GM12878 (cell line): ENCODE results near the gene SPATA25. TPM values are rescaled to one million over a fixed set of nuclear protein-coding genes. Genes with fewer than 3 reads are reported as not detected.

Source experiments
- CHD2 ChIP-seq: IDR thresholded peaks from 2 replicates; pipeline ENCODE4 v1.6.1; 2011; ENCODE audit warnings: low read depth, low read length, improper control_type of control experiment, borderline replicate concordance
- CHD4 ChIP-seq: fragments of 200-600 bp; sonication (generic); IDR thresholded peaks from 2 replicates; pipeline ENCODE4 v1.6.1; 2016; ENCODE audit warnings: mild to moderate bottlenecking
- EGR1 ChIP-seq, 2 experiments: IDR thresholded peaks; 1 replicate in 1 of 2; 2 replicates in 1 of 2; pipeline ENCODE4 v1.6.1; 2011 to 2012; ENCODE audit warnings: low read depth in 2 of 2, low read length in 2 of 2, borderline replicate concordance in 1 of 2, mild to moderate bottlenecking in 1 of 2, moderate library complexity in 1 of 2
- KAT2A ChIP-seq: conservative IDR thresholded peaks from 2 replicates; pipeline ENCODE4 v1.6.1; 2011; ENCODE audit warnings: low read depth, low read length; ENCODE audit not compliant: control insufficient read depth
- NRF1 ChIP-seq: conservative IDR thresholded peaks from 2 replicates; pipeline ENCODE4 v1.6.1; 2011; ENCODE audit warnings: mild to moderate bottlenecking, low read depth, low read length, improper control_type of control experiment
- SPI1 ChIP-seq: IDR thresholded peaks from 2 replicates; pipeline ENCODE4 v1.6.1; 2011; ENCODE audit warnings: low read depth, mild to moderate bottlenecking, low read length, moderate library complexity, borderline replicate concordance; ENCODE audit not compliant: insufficient read depth
- polyA plus RNA-seq, 11 experiments: library from polyadenylated mRNA; depleted of rRNA in 4 of 11; unstranded in 6 of 11; stranded (reverse) in 5 of 11; fragments of >200 nt; fragmentation: Nextera tagmentation in 4 of 11; fragmentation: Illumina TruSeq in 1 of 11; extraction: Ambion mirVana in 4 of 11; extraction: Trizol in 1 of 11; gene quantifications; 1 replicate in 1 of 11; 2 replicates in 10 of 11; pipeline versions ENCODE4 v1.2.1 to v1.2.3, GENCODE V29; 2011 to 2016; ENCODE audit warnings: inconsistent platforms in 2 of 11, missing spikeins in 2 of 11, low read depth in 1 of 11
- total RNA-seq, 4 experiments: library from RNA; depleted of rRNA in 3 of 4; stranded (reverse); fragments of >200 nt in 3 of 4; fragmentation: Illumina TruSeq in 1 of 4; extraction: Trizol in 1 of 4; gene quantifications; 2 replicates each; pipeline versions ENCODE4 v1.2.1 to v1.2.3, GENCODE V29; 2013 to 2021
- TF ChIP-seq, protein P1 (sequence below): fragments of 450-650 bp; IDR thresholded peaks from 2 replicates; pipeline ENCODE4 v1.6.1; 2017; ENCODE audit warnings: mild to moderate bottlenecking, moderate library complexity
- TF ChIP-seq, protein P2 (sequence below): fragments of 450-650 bp; IDR thresholded peaks from 2 replicates; pipeline ENCODE4 v1.6.1; 2018; ENCODE audit warnings: mild to moderate bottlenecking, low read depth, moderate library complexity; ENCODE audit not compliant: partially characterized antibody
- TF ChIP-seq, protein P3 (sequence below): fragments of 450-650 bp; IDR thresholded peaks from 2 replicates; pipeline ENCODE4 v1.6.1; 2016; ENCODE audit warnings: mild to moderate bottlenecking, moderate library complexity, borderline replicate concordance
- TF ChIP-seq, protein P4 (sequence below): IDR thresholded peaks from 2 replicates; pipeline ENCODE4 v1.6.1; 2012; ENCODE audit warnings: low read depth, low read length, improper control_type of control experiment
- TF ChIP-seq, protein P5 (sequence below): IDR thresholded peaks from 2 replicates; pipeline ENCODE4 v1.6.1; 2012; ENCODE audit warnings: low read depth, low read length, improper control_type of control experiment

SPATA25 gene
- total and polyA plus RNA-seq, 10 of the 15 experiments (the other 5 are each of a cell fraction or from before 2014, with no cell fraction given), result 0.28 to 2.9 (median 1.3) TPM; not detected in 3

DNA sequence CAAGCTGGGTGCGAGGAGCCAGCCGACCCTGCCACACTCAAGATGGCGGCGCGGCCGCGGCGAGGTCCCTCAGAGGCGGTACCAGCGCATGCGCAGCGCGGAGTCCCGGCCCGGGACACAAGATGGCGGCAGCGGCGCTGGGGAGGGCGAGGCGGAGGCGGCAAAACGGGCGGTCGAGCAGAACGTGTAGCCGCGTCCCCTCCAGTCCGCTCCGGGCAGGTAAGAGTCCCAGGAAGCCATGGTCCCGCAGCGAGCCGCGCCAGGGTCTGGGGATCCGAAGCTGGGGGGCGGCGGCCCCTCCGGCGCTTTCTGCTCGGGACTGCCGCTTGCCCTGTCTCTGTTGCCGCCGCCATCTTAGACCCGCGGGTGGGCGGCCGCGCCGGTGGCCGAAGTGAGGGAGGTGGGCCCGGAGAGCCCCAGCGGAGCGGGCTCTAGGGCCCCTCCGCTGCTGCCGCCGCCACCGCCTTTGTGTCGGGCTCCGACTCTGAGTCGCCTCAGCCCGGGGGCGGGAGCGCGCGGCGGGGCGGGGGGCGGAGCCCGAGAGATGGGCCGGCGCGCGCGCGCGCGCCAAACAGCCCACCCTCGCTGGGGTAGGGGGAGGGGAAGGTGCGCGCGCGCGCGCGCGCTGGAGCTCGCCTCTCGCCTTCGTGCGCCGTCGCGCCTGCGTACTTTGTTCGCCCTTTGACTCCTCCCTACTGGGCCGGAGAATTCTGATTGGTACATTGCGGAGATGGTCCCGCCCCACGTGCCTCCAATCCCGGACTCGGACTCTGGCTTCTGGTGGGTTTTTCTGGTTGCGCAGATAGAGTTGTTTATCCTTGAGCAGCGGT is 47.4 kb upstream of the SPATA25 start, which contains the start of gene PCIF1 (continued):
- TF ChIP-seq, protein P1, sequence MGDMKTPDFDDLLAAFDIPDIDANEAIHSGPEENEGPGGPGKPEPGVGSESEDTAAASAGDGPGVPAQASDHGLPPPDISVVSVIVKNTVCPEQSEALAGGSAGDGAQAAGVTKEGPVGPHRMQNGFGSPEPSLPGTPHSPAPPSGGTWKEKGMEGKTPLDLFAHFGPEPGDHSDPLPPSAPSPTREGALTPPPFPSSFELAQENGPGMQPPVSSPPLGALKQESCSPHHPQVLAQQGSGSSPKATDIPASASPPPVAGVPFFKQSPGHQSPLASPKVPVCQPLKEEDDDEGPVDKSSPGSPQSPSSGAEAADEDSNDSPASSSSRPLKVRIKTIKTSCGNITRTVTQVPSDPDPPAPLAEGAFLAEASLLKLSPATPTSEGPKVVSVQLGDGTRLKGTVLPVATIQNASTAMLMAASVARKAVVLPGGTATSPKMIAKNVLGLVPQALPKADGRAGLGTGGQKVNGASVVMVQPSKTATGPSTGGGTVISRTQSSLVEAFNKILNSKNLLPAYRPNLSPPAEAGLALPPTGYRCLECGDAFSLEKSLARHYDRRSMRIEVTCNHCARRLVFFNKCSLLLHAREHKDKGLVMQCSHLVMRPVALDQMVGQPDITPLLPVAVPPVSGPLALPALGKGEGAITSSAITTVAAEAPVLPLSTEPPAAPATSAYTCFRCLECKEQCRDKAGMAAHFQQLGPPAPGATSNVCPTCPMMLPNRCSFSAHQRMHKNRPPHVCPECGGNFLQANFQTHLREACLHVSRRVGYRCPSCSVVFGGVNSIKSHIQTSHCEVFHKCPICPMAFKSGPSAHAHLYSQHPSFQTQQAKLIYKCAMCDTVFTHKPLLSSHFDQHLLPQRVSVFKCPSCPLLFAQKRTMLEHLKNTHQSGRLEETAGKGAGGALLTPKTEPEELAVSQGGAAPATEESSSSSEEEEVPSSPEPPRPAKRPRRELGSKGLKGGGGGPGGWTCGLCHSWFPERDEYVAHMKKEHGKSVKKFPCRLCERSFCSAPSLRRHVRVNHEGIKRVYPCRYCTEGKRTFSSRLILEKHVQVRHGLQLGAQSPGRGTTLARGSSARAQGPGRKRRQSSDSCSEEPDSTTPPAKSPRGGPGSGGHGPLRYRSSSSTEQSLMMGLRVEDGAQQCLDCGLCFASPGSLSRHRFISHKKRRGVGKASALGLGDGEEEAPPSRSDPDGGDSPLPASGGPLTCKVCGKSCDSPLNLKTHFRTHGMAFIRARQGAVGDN, result peak; percentile 81
- TF ChIP-seq, protein P2, sequence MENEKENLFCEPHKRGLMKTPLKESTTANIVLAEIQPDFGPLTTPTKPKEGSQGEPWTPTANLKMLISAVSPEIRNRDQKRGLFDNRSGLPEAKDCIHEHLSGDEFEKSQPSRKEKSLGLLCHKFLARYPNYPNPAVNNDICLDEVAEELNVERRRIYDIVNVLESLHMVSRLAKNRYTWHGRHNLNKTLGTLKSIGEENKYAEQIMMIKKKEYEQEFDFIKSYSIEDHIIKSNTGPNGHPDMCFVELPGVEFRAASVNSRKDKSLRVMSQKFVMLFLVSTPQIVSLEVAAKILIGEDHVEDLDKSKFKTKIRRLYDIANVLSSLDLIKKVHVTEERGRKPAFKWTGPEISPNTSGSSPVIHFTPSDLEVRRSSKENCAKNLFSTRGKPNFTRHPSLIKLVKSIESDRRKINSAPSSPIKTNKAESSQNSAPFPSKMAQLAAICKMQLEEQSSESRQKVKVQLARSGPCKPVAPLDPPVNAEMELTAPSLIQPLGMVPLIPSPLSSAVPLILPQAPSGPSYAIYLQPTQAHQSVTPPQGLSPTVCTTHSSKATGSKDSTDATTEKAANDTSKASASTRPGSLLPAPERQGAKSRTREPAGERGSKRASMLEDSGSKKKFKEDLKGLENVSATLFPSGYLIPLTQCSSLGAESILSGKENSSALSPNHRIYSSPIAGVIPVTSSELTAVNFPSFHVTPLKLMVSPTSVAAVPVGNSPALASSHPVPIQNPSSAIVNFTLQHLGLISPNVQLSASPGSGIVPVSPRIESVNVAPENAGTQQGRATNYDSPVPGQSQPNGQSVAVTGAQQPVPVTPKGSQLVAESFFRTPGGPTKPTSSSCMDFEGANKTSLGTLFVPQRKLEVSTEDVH, result no peak
- TF ChIP-seq CHD4 (no peak), CHD2 (peak; percentile 81), SPI1 (no peak), NRF1 (peak; percentile 87), EGR1 (IDR thresholded peaks at IDR 0.05; ENCODE audit: borderline replicate concordance in 1 of 2, low read depth in 2 of 2, low read length in 2 of 2) (peak in 1 of 2 experiments; percentile 80; a peak in 2 of 3 replicates), KAT2A (no peak)
- TF ChIP-seq, protein P3, sequence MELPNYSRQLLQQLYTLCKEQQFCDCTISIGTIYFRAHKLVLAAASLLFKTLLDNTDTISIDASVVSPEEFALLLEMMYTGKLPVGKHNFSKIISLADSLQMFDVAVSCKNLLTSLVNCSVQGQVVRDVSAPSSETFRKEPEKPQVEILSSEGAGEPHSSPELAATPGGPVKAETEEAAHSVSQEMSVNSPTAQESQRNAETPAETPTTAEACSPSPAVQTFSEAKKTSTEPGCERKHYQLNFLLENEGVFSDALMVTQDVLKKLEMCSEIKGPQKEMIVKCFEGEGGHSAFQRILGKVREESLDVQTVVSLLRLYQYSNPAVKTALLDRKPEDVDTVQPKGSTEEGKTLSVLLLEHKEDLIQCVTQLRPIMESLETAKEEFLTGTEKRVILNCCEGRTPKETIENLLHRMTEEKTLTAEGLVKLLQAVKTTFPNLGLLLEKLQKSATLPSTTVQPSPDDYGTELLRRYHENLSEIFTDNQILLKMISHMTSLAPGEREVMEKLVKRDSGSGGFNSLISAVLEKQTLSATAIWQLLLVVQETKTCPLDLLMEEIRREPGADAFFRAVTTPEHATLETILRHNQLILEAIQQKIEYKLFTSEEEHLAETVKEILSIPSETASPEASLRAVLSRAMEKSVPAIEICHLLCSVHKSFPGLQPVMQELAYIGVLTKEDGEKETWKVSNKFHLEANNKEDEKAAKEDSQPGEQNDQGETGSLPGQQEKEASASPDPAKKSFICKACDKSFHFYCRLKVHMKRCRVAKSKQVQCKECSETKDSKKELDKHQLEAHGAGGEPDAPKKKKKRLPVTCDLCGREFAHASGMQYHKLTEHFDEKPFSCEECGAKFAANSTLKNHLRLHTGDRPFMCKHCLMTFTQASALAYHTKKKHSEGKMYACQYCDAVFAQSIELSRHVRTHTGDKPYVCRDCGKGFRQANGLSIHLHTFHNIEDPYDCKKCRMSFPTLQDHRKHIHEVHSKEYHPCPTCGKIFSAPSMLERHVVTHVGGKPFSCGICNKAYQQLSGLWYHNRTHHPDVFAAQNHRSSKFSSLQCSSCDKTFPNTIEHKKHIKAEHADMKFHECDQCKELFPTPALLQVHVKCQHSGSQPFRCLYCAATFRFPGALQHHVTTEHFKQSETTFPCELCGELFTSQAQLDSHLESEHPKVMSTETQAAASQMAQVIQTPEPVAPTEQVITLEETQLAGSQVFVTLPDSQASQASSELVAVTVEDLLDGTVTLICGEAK, result no peak; the same call in 1 of the 2 replicates
- TF ChIP-seq, protein P4, sequence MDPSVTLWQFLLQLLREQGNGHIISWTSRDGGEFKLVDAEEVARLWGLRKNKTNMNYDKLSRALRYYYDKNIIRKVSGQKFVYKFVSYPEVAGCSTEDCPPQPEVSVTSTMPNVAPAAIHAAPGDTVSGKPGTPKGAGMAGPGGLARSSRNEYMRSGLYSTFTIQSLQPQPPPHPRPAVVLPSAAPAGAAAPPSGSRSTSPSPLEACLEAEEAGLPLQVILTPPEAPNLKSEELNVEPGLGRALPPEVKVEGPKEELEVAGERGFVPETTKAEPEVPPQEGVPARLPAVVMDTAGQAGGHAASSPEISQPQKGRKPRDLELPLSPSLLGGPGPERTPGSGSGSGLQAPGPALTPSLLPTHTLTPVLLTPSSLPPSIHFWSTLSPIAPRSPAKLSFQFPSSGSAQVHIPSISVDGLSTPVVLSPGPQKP, result 0 out of 2 replicates have a peak, but pooled peaks have one; percentile 2
- TF ChIP-seq, protein P5, sequence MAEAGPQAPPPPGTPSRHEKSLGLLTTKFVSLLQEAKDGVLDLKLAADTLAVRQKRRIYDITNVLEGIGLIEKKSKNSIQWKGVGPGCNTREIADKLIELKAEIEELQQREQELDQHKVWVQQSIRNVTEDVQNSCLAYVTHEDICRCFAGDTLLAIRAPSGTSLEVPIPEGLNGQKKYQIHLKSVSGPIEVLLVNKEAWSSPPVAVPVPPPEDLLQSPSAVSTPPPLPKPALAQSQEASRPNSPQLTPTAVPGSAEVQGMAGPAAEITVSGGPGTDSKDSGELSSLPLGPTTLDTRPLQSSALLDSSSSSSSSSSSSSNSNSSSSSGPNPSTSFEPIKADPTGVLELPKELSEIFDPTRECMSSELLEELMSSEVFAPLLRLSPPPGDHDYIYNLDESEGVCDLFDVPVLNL, result 0 out of 2 replicates have a peak, but pooled peaks have one; percentile 9
